MV-4-11 (cell line): ENCODE data around the gene UGT1A10.
"Not testable (repeated sequence)": the region's sequence is repeated elsewhere in the genome, so short reads cannot be mapped to it uniquely, and the experiment has no call there.

Experiments
- DNase-seq: peaks from one replicate; lab custom pipeline; 2025; lab: John Stamatoyannopoulos, UW

UGT1A10 gene

DNA sequence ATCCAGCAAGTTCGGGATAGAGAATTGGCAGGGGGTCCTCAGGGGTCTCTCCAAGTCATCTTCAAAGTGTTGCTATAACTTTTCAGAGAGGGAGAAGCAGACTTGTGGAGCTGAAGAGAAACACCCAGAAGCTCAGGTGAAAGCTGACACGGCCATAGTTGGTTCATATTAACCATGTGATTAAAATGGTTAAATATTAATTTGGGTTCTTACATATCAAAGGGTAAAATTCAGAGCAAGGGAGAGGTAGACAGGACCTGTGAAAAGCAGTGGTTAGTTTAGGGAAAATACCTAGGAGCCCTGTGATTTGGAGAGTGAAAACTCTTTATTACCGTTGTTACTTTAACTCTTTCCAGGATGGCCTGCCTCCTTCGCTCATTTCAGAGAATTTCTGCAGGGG, 56.4 kb downstream of the UGT1A10 start, which contains the start of gene UGT1A6:
Gene UGT1A6 (plus strand): TSS at position 243 of the 400 bp plus-strand sequence. CDS start 115 bp downstream, at position 358.
- DNase-seq: no peak

DNA sequence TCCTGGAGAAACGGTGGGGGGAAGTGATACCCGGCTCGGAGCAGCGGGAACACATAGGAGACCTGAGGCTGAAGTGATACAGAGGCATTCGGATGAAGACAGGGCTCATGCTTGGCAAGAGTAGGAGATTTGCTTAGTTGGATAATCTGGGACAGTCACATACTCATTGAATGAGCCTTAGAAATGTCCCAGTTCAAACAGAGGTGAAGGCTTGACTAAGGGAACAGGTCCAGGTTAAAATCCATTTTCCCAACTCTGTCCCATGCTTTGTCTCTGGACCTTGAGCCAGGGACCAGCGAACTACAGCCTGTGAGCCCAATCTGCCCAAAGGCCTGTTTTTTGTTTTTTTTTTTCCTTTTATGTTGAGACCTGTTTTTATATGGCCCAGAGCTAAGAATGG, 57.7 kb downstream of the UGT1A10 start:
- DNase-seq: no peak

DNA sequence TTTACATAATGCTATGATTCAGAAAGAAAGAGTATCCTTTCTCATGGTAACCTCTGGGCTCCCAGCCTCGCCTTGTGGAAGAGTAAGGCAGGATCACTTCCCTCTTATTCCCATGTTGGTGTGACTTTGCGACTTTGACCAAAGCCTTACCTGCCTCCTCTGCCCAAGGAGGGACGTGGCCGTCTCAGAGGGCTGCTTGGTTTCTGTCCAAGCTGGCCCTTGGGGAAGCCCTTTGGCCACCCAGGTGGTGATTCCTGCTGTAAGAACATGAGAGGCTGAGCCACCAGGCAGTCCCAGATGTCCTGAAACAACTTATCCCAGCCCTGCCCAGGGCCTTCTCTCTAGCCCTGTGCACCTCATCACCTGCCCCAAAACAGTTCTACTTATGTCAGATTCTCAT, 62.5 kb downstream of the UGT1A10 start:
- no peak for DNase-seq

DNA sequence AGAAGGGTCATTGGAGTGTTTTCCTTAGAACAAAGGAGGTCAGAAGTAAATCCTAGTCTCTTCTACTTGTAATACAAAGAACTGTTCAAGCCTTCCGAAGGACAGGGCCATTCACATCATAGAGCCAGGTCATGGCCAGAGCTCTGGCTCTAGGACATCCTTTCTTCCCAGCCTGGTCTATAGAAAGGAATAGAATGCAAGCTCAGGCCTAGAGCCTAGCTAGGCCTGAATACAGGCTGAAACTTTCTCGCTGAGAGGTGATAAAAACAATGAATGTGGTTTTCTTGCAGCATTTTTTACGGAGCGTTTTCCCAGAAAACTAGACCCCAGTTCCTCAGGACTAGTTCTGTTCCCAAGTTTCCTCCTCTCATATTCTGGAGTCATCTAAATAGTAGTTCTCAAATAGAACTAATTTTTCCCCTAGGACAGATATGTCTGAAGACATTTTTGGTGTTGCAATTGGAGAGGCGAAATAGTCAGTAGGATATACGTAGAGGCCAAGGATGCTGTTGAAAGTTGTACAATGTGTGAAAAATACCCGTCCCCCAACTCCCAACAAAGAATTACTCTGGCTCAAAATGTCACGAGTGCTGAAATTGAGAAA, 63.3 kb downstream of the UGT1A10 start:
- DNase-seq: no peak

DNA sequence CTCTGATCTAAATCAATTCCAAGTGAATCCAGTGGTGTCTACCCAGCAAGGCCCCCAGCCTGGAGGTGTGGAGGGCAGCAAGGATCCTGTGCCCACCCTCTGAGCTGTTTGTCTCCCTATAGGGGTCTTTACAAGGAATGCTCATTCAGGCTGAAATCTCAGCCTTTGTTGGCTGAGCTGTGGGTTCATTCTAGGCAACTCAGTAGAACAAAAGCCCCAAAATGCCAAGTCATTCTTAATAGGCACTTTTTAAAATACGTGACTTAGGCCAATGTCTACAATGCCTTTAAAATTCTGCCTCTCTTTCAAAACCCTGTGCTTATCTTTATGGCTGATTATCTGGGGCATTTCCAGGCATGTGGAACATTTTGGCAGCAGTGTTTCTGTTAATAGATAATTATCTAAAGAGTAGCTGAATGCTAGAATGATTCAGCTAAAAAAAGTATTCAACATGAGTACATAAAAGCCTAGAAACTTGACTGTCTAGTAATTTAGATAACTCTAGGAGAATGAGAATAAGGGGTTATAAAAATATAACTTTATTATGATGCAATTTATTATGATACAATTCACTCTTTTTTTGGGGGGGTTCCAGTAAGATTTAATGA, 63.9 kb downstream of the UGT1A10 start:
- no peak for DNase-seq

DNA sequence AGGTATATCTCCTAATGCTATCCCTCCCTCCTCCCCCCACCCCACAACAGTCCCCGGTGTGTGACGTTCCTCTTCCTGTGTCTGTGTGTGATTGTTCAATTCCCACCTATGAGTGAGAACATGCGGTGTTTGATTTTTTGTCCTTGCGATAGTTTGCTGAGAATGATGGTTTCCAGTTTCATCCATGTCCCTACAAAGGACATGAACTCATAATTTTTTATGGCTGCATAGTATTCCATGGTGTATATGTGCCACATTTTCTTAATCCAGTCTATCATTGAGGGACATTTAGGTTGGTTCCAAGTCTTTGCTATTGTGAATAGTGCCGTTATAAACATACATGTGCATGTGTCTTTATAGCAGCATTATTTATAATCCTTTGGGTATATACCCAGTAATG, 64.6 kb downstream of the UGT1A10 start:
- DNase-seq: not testable (repeated sequence)

DNA sequence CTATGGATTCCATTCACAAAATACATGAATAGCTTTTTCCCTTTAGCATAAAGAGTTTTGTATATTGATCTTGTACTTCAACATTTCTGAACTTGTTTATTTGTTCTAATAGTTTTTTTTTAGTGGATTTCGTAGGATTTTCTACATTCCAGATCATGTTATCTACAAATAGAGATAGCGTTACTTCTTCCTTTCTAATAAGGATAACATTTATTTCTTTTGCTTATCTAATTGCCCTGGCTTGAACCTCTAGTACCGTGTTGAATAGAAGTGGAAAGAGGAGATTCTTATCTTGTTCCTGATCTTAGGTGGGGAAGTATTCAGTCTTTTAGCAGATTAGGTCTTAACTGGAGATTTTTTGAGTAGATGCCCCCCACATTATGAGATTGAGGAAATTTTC, 66.0 kb downstream of the UGT1A10 start:
- DNase-seq: no peak

DNA sequence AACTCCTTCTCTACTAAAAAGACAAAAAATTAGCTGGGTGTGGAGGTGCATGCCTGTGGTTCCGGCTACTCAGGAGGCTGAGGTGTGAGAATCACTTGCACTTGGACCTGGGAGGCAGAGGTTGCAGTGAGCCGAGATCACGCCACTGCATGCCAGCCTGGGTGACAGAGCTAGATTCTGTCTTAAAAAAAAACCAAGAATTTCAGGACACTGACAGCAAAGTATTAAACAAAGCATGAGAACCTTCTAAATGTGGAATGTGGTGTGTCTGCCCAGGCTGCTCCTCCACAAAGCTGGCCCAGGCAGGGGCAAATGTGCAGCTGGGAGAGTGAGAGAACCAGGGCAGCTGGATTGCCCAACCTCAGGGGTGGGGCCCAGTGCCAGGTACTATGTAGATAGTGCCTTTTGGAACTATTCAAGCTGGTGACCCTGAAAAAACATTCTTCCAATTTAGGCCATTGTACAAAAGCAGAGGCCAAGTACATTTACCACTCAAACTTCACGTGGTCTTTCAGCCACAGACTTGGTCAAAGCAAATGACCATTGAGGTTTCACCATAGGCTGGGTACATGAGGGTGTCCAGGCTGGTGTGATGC, 69.8 kb downstream of the UGT1A10 start:
- DNase-seq: no peak

DNA sequence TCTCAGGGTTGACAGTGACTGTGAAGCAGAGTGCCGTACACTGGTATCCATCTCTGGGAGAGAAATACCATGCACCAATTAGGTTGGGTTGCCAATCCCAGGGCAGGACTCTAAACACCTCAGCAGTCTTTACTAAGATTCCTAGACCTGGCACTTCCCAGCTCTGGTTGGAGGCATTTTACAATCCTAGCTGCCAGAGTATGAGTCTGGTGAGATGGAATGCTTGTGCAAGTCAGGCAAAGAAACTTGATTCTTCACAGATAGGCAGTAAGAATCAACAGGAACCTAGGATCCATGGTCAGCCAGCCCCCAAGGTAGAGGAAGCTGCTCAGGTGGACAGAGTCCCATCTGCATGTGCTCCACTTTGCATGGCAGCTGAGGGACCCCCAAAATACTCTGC, 70.5 kb downstream of the UGT1A10 start:
- no peak for DNase-seq

DNA sequence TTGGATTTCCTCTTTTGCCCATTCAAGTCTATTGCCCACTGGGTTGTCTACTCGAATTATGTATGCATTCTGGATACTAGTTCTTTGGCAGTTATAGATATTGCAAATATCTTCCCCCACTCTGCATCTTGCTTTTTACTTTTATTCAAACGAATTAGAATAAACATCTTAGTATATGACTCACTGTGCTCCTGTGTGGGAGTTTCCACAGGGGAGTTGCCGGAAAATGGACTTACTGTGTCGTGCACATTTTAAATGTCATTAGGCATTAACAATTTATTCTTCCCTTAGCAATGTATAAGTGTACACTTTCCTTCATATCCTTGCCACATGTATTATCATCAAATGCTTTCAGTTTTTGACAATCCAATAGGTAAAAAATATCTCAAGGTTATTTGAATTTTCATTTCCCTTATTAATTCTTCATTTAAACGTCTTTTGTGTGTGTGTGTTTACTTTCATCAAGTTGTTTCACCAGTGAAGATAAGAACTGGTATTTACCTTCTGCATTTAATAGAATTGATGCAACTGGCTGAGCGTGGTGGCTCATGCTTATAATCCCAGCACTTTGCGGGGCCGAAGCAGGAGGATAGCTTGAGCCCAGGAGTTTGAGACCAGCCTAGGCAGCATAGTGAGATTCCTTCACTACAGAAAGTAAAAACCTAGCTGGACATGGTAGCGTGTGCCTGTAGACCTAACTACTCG, 71.8 kb downstream of the UGT1A10 start:
- DNase-seq: no peak

DNA sequence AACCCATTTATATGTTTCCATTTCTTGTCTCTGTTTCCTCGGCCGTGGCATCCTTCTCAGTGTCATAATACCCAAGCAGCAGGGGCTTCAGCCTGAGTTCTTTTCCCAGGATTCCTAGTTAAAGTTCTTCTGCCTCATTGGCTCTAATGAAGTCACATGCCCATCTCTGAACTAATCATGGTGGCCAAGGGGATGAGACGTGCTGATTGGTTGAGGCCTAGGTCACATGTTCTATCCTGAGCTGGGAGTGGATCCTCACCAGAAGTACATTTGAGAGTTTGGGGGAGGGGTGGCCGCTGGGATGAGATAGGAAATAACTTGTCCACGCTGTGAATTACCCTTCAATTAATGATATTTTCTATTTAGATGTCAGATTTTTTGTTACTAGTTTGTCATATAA, 72.7 kb downstream of the UGT1A10 start:
- DNase-seq: no peak

DNA sequence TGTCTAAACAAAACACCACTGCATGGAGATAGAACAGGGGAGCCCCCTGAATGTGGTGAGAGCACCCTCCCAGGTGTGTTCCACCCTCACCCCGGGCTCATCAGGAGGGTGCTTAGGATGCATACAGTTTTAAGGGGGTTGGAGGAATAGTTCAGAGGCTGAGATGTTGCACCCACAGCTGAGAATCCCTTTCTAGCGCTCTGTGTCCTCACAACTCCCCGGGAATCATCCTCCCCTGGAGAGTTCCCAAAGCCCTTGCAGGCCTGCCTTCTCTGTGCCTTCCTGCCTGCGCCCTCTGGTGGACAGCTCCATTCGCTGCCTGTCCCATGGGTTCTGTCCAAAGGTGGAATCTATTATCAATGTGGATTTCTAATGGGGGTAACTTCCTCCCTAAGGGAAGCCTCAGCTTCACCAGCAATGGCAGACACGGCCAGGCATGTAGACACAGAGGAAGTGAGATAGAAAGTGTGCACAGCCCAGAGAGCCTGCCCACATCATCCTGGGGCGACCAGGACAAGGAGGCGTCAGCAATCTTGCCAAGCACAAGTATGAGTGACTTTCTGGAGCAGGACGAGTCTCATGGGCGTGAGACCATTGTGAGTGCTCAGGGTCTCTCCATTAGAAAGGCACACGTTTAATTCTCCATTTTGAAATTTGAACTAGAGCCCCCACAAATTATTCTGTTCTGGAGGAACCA, 75.2 kb downstream of the UGT1A10 start:
- peak; percentile 45 for DNase-seq

DNA sequence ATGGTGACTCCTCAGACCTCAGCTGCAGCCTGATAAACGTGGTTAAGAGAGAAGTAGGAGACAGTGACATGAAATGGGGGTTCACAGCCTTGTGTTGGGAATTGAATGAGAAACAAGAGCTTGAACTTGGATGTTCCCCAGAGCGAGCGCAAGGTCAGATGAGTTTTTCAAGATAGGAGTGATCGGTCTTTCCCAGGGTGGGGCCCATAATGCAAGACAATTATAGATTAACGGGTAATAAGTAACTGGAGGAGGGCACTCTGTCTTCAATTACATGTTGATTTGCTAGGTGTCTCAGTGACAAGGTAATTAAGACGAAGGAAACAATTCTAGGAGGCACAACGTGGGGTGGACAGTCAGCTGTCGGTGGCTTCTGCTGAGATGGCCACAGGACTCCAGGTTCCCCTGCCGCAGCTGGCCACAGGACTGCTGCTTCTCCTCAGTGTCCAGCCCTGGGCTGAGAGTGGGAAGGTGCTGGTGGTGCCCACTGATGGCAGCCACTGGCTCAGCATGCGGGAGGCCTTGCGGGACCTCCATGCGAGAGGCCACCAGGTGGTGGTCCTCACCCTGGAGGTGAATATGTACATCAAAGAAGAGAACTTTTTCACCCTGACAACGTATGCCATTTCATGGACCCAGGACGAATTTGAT, 76.5 kb downstream of the UGT1A10 start, which contains the start of gene UGT1A5:
Gene UGT1A5 (plus strand): TSS at position 297 of the 651 bp plus-strand sequence. CDS start 85 bp downstream, at position 382.
- no peak for DNase-seq

DNA sequence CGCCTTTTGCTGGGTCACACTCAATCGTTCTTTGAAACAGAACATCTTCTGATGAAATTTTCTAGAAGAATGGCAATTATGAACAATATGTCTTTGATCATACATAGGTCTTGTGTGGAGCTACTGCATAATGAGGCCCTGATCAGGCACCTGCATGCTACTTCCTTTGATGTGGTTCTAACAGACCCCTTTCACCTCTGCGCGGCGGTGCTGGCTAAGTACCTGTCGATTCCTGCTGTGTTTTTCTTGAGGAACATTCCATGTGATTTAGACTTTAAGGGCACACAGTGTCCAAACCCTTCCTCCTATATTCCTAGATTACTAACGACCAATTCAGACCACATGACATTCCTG, 77.0 kb downstream of the UGT1A10 start:
- no peak for DNase-seq

DNA sequence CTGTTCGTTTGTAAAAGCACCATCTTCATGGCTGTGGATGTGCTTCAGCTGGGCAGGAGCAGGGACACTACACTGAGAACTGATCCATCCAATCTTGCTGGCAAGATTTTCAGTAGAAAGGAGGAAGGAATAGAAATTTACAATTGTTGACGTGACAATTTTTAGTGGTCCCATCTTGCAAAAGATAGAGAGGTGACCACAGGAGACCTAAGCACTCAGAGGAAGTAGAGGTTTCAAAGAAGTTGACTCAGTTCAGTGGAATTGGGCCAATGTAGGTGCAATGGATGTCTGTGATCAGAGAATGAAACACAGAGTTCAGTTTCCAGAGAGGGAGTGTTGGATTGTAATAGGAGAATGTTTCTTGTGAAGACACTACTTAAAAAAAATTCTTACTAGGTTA, 77.9 kb downstream of the UGT1A10 start:
- peak; percentile 21 for DNase-seq

DNA sequence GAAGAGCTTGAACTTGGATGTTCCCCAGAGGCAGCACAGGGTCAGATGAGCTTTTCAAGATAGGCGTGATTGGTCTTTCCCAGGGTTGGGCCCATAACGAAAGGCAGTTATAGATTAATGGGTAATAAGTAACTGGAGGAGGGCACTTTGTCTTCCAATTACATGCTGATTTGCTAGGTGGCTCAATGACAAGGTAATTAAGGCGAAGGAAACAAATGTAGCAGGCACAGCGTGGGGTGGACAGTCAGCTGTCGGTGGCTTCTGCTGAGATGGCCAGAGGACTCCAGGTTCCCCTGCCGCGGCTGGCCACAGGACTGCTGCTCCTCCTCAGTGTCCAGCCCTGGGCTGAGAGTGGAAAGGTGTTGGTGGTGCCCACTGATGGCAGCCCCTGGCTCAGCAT, 82.3 kb downstream of the UGT1A10 start, which contains the start of gene UGT1A4:
Gene UGT1A4 (plus strand): TSS at position 185 of the 400 bp plus-strand sequence. CDS start 85 bp downstream, at position 270.
- DNase-seq: no peak

DNA sequence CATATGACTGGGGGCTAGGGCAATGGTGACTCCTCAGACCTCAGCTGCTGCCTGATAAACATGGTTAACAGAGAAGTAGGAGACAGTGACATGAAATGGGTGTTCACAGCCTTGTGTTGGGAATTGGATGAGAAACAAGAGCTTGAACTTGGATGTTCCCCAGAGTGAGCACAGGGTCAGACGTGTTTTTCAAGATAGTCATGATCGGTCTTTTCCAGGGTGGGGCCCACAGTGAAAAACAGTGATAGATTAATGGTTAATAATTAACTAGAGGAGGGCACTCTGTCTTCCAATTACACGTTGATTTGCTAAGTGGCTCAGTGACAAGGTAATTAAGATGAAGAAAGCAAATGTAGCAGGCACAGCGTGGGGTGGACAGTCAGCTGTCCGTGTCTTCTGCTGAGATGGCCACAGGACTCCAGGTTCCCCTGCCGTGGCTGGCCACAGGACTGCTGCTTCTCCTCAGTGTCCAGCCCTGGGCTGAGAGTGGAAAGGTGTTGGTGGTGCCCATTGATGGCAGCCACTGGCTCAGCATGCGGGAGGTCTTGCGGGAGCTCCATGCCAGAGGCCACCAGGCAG, 92.6 kb downstream of the UGT1A10 start, which contains the start of gene UGT1A3:
Gene UGT1A3 (plus strand): TSS at position 320 of the 579 bp plus-strand sequence. CDS start 85 bp downstream, at position 405.
- DNase-seq: no peak

DNA sequence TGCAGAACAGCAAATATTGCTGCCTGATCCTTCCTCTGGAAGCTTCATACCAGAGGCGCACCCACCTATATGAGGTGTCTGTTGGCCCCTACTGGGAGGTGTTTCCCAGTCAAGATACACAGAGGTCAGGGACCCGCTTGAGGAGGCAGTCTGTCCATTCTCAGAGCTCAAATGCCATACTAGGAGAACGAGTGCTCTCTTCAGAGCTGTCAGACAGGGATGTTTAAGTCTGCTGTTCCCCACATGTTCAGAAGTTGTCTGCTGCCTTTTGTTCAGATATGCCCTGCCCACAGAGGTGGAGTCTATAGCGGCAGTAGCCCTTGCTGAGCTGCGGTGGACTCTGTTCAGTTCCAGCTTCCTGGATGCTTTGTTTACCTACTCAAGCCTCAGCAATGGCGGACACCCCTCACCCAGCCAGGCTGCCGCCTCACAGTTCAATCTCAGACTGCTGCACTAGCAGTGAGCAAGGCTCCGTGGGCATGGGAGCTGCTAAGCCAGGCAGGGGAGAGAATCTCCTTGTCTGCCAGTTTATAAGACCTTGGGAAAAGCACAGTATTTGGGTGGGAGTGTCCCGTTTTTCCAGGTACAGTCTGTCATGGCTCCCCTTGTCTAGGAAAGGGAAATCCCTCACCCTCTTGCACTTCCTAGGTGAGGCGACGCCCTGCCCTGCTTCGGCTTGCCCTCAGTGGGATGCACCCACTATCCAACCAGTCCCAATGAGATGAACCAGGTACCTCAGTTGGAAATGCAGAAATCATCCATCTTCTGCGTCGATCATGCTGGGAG, 100.8 kb downstream of the UGT1A10 start:
- DNase-seq: not testable (repeated sequence)

DNA sequence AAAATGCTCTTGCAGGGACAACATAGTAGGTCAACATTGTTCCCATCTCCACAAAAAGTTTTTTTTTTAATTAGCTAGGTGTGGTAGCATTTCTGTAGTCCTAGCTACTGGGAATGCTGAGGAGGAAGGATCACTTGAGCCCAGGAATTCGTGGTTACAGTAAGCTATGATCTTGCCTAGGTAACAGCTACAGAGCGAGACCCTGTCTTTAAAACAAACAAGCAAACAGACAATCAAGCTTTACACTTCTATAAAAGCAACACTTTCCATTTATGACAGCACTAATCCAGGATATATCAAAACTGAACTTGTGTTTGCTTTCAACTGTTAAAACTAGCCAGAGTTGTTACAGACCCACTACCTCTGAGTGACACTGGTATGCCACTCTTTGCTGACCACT, 104.6 kb downstream of the UGT1A10 start:
- no peak for DNase-seq
